HepG2 (cell line): ENCODE measurements around the gene TCL1A. TPM values are rescaled to one million over a fixed set of nuclear protein-coding genes. Genes with fewer than 3 reads are reported as not detected.

Experiments used
- ATAC-seq: fragments of 200-7000 bp; cut with Tn5 transposase; 3 replicates; pipeline ENCODE4 v1.9.1; 2020; ENCODE audit warnings: mild to moderate bottlenecking, moderate library complexity
- BruUV-seq: library from RNA; stranded (reverse); fragments of 400-500 nt; replicated peaks from 2 replicates; lab custom pipeline; 2021; lab: Mats Ljungman, UMichigan
- CTCF ChIA-PET: fragments of 300-600 bp; formaldehyde crosslinking; extraction: SDS; loops from one replicate; lab custom pipeline; 2021; ENCODE audit warnings: low total read pairs, inconsistent platforms, low intra/inter-chr PET ratio; lab: Yijun Ruan, JAX
- POLR2A ChIA-PET: fragments of 350-600 bp; sonication (Branson Sonifier 250); formaldehyde crosslinking; loops from one replicate; lab custom pipeline; 2020; ENCODE audit warnings: antibody characterized with exemption, inconsistent platforms; lab: Yijun Ruan, JAX
- DNase-seq: peaks from one replicate; pipeline ENCODE4 v3.0.0-alpha.2; 2015; ENCODE audit warnings: low spot score
- FAIRE-seq: peaks from 3 replicates; lab custom pipeline; 2011; peaks lifted over from hg19 to GRCh38; lab: Jason Lieb, UNC
- H2AFZ ChIP-seq: one replicate; pipeline ENCODE4 v1.6.1; 2011; ENCODE audit warnings: low read length, inconsistent platforms
- H3K27ac ChIP-seq: fragments of 300-600 bp; 3 replicates; pipeline ENCODE4 v1.8.0; 2011; ENCODE audit warnings: mixed run types, mild to moderate bottlenecking, mixed read lengths, low read length, inconsistent platforms; ENCODE audit not compliant: insufficient read depth; ENCODE audit errors: extremely low read length
- H3K27me3 ChIP-seq, 2 experiments: fragments of 200-600 bp in 1 of 2; 2 replicates in 1 of 2; 3 replicates in 1 of 2; pipeline versions ENCODE4 v1.6.0 to v1.8.0; 2011; ENCODE audit warnings: low read length in 2 of 2, mild to moderate bottlenecking in 2 of 2, moderate library complexity in 2 of 2, inconsistent platforms in 1 of 2; ENCODE audit not compliant: insufficient read depth in 2 of 2, control insufficient read depth in 1 of 2
- H3K36me3 ChIP-seq, 2 experiments: fragments of 200-600 bp in 1 of 2; replicated peaks in 1 of 2; 2 replicates in 1 of 2; 3 replicates in 1 of 2; pipeline versions ENCODE4 v1.5.1 to v1.8.0; 2011; ENCODE audit warnings: low read length in 2 of 2, inconsistent platforms in 1 of 2; ENCODE audit not compliant: insufficient read depth in 2 of 2, control insufficient read depth in 1 of 2
- H3K4me1 ChIP-seq: 2 replicates; pipeline ENCODE4 v1.5.1; 2012; ENCODE audit warnings: low read length, inconsistent platforms; ENCODE audit not compliant: insufficient read depth
- H3K4me2 ChIP-seq: 2 replicates; pipeline ENCODE4 v1.6.0; 2011; ENCODE audit warnings: low read depth, low read length, inconsistent platforms
- H3K4me3 ChIP-seq, 3 experiments: fragments of 200-600 bp in 1 of 3; sonication (generic), shearing (Covaris generic) in 1 of 3; replicated peaks in 1 of 3; 2 replicates each; pipeline ENCODE4 v1.5.1; 2011 to 2016; ENCODE audit warnings: low read length in 3 of 3, inconsistent platforms in 2 of 3, low read depth in 2 of 3, mild to moderate bottlenecking in 2 of 3, control low read depth in 1 of 3, mixed read lengths in 1 of 3; ENCODE audit not compliant: insufficient read depth in 1 of 3
- H3K79me2 ChIP-seq: one replicate; pipeline ENCODE4 v1.6.1; 2011; ENCODE audit warnings: low read length, inconsistent platforms; ENCODE audit not compliant: insufficient read depth
- H3K9ac ChIP-seq: 2 replicates; pipeline ENCODE4 v1.6.0; 2011; ENCODE audit warnings: mild to moderate bottlenecking, low read depth, low read length, inconsistent platforms; ENCODE audit not compliant: insufficient read depth
- H3K9me3 ChIP-seq: 2 replicates; pipeline ENCODE4 v1.5.1; 2012; ENCODE audit warnings: mild to moderate bottlenecking, low read length
- H4K20me1 ChIP-seq: 2 replicates; pipeline ENCODE4 v1.6.0; 2011; ENCODE audit warnings: inconsistent platforms, mild to moderate bottlenecking, low read length, moderate library complexity; ENCODE audit not compliant: insufficient read depth
- ARNTL ChIP-seq: sonication (generic); formaldehyde crosslinking; IDR thresholded peaks from 2 replicates; pipeline ENCODE4 v1.4.0; 2020; ENCODE audit warnings: mild to moderate bottlenecking, missing genetic modification reagents
- CCAR2 ChIP-seq: fragments of 200-400 bp; formaldehyde crosslinking; optimal IDR thresholded peaks from 2 replicates; pipeline ENCODE3; 2018; ENCODE audit warnings: low read depth, mild to moderate bottlenecking, low read length, moderate library complexity
- CREB3 ChIP-seq: sonication (generic); formaldehyde crosslinking; IDR thresholded peaks from 2 replicates; pipeline ENCODE4 v1.5.0; 2020; ENCODE audit warnings: missing genetic modification reagents
- KAT7 ChIP-seq: IDR thresholded peaks from 2 replicates; pipeline ENCODE4 v1.6.1; 2018; ENCODE audit warnings: borderline replicate concordance, missing compliant biosample characterization
- KDM3A ChIP-seq: IDR thresholded peaks from 2 replicates; pipeline ENCODE4 v1.6.1; 2018; ENCODE audit warnings: low read depth, missing compliant biosample characterization
- NBN ChIP-seq: fragments of 450-650 bp; conservative IDR thresholded peaks from 2 replicates; pipeline ENCODE4 v1.6.1; 2017
- SIN3B ChIP-seq: fragments of 150-350 bp; IDR thresholded peaks from 2 replicates; pipeline ENCODE4 v1.6.1; 2014; ENCODE audit warnings: low read length
- ZFP41 ChIP-seq: sonication (generic); formaldehyde crosslinking; IDR thresholded peaks from 2 replicates; pipeline ENCODE4 v1.4.0; 2020; ENCODE audit warnings: mild to moderate bottlenecking, missing genetic modification reagents, borderline replicate concordance
- ZFP82 ChIP-seq: sonication (generic); formaldehyde crosslinking; IDR thresholded peaks from 2 replicates; pipeline ENCODE4 v1.5.1; 2020; ENCODE audit warnings: mild to moderate bottlenecking, missing genetic modification reagents, borderline replicate concordance
- ZNF652 ChIP-seq: IDR thresholded peaks from 2 replicates; pipeline ENCODE4 v1.6.1; 2016; ENCODE audit warnings: low read depth, borderline replicate concordance
- ZNF768 ChIP-seq: sonication (generic); formaldehyde crosslinking; IDR thresholded peaks from 2 replicates; pipeline ENCODE4 v1.4.0; 2020; ENCODE audit warnings: missing genetic modification reagents
- WGBS: methylation state at CpG from one replicate; pipeline ENCODE4 v1.1.6; 2017; ENCODE audit warnings: low lambda C conversion rate; 5-methylcytosine and 5-hydroxymethylcytosine counted together
- in situ Hi-C: cut with HindIII; loops from 2 replicates; pipeline ENCODE4 v1.10.0; 2017; ENCODE audit warnings: low pct_unique_long_range_greater_than_20kb; ENCODE audit not compliant: extremely low pct_ligation_motif_present
- intact Hi-C: fragments of 100-400 bp; cut with micrococcal nuclease; formaldehyde crosslinking; loops from one replicate; pipeline ENCODE4 v1.10.0; 2022; ENCODE audit not compliant: unreplicated experiment
- polyA plus RNA-seq, 8 experiments: library from polyadenylated mRNA; depleted of rRNA in 3 of 8; stranded (reverse) in 7 of 8; unstranded in 1 of 8; fragments of >200 nt; fragmentation: Illumina TruSeq in 4 of 8; extraction: Trizol in 4 of 8; gene quantifications; 2 replicates each; pipeline versions ENCODE4 v1.2.1 to v1.2.3, GENCODE V29; 2011 to 2016; ENCODE audit warnings: low read depth in 4 of 8, missing spikeins in 1 of 8, mixed read lengths in 1 of 8; ENCODE audit not compliant: insufficient read depth in 1 of 8
- total RNA-seq, 5 experiments: library from RNA; depleted of rRNA; stranded (reverse); fragments of >200 nt; fragmentation: Illumina TruSeq; extraction: Trizol; gene quantifications; 2 replicates each; pipeline ENCODE4 v1.2.3, GENCODE V29; 2016; ENCODE audit warnings: low read depth in 1 of 5
- TF ChIP-seq, protein P1 (sequence below): sonication (generic); formaldehyde crosslinking; IDR thresholded peaks from 2 replicates; pipeline ENCODE4 v1.8.1; 2023; ENCODE audit warnings: mild to moderate bottlenecking, moderate library complexity, missing genetic modification reagents

The TCL1A gene
- total and polyA plus RNA-seq, 2 of the 13 experiments (the other 11 are each of a cell fraction or from before 2014, with no cell fraction given): not detected

GRCh38 chr14:95664066-95664465 is 49.9 kb downstream of the TCL1A start (continued):
- TF ChIP-seq CREB3: no peak
- TF ChIP-seq ZFP41 (CRISPR knock-in tag): no peak
- TF ChIP-seq CCAR2: no peak
- TF ChIP-seq NBN: no peak
- TF ChIP-seq SIN3B: no peak
- no peak for TF ChIP-seq ZNF652 (CRISPR knock-in tag)
- no peak for TF ChIP-seq ARNTL
- TF ChIP-seq, all 625 proteins: peak for 0

GRCh38 chr14:95663226-95663797 is 50.6 kb downstream of the TCL1A start:
- WGBS: 11% methylated on average over 4 of the region's 5 CpGs
- H3K9me3 ChIP-seq: no peaks in the 10 kb centered on the region
- CTCF ChIA-PET: no interaction called here
- peaks cover 5 to 12% of the 10 kb centered on the region in 2 experiments; a peak in 4 of 5 replicates for H3K27me3 ChIP-seq
- no peaks in the 10 kb centered on the region for H3K36me3 ChIP-seq
- intact Hi-C loops: no loop called here
- TF ChIP-seq KAT7 (CRISPR knock-in tag): no peak
- TF ChIP-seq ZNF768 (CRISPR knock-in tag): peak; percentile 85
- TF ChIP-seq ZFP82: no peak
- TF ChIP-seq, protein P1, sequence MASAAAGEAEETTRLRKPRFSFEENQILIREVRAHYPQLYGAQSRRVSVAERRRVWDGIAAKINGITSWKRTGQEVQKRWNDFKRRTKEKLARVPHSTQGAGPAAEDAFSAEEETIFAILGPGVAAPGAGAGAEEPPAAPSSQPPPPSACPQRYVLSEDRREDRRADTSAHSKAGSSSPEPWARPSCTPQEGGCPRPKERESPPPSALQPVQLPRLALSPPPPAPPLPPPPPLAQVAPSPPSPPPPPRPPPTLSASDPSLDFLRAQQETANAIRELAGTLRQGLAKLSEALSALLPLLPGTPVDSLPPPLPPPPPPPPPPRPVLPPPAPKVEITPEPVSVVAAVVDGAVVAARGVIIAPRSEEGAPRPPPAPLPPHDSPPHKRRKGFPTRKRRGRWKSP: no peak
- no peak for TF ChIP-seq KDM3A (CRISPR knock-in tag)
- DNase-seq: no peak
- no peak for FAIRE-seq
- no peak for ATAC-seq
- H3K9ac ChIP-seq: no peak overlapping the region
- no peak overlapping the region for H3K4me3 ChIP-seq
- POLR2A ChIA-PET: no interaction called here
- no peak overlapping the region for H3K4me2 ChIP-seq
- BruUV-seq: no TSS peak
- peaks cover 34% of the 10 kb centered on the region for H3K4me1 ChIP-seq
- in situ Hi-C loops: no loop called here
- H4K20me1 ChIP-seq: no peaks in the 10 kb centered on the region
- H3K27ac ChIP-seq: no peak overlapping the region
- H3K79me2 ChIP-seq: no peaks in the 10 kb centered on the region
- H2AFZ ChIP-seq: no peak overlapping the region
